NCI-H1694 treated with DMSO at 0.1 percent for 48 hours (cell line): ENCODE data around the gene PLCB2.

ENCODE experiments used
- DNase-seq: peaks from one replicate; lab custom pipeline; 2025; lab: John Stamatoyannopoulos, UW

The PLCB2 gene

DNA sequence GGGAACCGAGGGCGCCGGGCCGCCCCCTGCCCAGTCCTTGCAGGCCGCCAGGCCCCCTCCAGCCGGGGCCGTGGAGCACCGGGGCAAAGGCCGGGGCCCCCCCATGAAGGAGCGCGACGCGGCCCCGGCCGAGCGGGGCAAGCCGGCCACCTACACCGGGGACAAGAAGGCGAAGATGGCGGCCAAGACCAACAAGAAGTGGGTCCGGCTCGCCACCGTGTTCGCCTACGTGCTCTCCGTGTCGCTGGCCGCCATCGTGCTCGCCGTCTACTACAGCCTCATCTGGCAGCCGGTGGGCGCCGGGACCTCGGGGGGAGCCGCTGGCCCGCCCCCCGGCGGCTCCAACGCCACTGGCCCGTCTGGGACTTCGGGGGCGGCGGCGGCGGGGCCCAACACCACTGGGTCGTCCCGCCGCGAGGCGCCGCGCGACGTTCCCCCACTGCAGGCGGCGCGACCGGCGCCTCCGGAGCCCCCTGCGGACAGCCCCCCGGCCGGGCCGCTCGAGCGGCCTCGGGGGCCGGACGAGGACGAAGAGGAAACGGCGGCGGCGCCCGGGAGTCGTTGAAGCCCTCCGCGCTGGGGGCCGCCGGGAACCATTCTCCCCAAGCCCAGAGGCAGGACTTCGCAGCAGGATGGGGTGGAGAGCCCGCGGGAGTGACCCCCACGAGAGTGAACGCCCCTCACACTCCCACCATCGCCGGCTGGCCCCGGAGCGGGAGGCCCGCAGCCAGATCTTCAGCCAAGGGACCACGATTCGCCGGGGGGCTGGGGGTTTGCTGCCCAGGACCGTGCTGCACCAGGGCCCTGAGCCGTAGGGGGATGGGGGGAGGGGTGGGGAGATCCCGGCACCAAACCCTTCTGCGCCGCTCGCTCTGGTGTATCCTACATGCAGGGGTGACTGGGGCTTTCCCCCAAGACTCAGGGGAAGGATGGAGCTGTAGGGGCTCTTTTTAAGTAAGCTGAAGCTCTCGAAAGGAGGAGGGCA lies 16.5 kb upstream of the PLCB2 start:
- no peak for DNase-seq

DNA sequence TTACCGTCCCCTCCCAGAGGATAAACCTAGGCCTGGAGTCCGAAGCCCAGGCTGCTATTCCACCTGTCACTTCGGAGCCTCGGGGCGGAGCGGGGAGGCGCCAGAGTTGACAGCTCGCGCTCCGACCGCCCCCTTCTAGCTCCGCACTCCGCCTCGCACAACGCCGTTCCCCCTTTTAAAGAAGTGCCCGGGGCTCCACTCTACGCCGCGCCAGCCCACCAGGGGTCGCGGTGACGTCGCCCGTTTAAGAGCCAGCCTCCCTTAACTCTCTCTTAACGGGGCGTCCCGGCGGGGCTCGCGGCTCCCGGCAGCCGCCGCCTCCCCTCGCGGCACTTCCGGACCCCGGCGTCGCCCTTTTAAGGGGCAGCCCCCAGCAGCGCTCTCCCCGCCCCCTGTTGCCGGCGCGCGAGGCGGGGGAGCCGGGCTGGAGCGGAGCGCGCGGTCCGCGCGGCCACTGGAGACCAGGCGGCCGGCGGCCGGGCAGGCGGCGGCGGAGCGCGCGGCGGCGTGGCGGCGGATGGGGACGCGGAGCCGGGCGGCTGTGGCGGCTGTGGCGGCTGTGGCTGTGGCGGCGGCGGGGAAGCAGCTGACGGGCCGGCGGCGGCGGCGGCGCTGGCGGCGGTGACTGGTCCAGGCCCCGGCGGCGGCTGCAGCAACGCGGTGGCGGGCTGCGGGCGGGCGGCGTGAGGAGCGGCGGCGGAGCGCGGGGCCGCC lies 15.7 kb upstream of the PLCB2 start, which contains the start of gene INAFM2:
Gene INAFM2, plus strand, starts transcription at position 454 of the 714 bp plus-strand sequence. CDS start 364 bp downstream, outside the sequence.
- DNase-seq = peak; percentile 92

DNA sequence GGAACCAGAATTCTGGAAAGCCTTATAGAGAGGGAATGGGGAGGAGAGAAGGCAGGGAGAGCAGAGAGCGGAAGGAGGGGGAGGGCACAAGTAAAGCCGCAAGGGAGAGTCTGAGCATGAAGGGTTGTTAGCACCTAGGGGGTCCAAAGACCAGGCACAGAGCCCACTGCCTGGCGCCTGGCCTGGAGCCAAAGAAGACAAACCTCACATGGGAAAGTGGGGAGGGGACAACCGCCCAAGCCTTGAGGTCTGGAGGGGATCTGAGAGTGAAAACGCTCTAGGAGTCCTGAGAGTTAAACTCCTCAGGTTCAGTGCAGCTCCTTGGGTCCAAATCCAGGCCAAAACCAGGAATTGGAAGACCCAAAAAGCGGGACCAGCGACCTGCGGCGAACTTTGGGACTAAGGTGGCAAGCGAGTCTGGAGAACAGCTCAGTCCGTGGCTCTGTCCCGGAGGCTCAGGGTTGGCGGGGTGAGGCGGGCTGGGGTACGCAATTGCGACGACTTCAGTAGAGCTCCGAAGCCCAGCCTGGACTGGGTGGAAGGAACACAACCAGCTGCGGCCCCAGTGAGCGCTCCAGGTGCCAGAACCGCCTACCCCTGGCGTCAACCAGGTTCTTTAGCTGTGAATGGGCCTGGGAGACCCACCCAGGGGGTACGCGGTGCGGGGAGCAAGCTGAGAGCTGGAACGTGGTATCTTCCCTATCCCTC lies 14.9 kb upstream of the PLCB2 start:
- DNase-seq = no peak

DNA sequence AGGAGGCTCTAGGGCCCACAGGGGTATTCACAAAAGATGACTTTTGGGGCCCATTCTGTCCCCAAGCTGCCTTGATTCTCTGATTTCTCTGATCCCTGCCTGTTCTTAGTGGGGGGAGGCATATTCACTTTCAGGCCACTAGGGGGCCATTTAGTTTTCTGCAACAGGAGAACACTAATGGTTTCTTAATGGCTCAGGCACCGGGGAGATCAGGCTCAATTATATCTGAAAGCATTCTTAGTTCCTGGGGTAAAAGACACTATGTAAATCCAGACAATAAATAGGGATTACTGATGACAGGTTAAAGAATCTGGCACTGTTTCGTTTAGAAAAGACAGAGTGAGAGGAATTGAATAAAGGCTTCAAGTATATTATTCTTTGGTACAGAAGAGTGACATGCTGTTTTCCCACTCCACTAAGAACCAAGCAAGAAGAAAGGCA lies 13.2 kb upstream of the PLCB2 start:
- peak; percentile 54 for DNase-seq

DNA sequence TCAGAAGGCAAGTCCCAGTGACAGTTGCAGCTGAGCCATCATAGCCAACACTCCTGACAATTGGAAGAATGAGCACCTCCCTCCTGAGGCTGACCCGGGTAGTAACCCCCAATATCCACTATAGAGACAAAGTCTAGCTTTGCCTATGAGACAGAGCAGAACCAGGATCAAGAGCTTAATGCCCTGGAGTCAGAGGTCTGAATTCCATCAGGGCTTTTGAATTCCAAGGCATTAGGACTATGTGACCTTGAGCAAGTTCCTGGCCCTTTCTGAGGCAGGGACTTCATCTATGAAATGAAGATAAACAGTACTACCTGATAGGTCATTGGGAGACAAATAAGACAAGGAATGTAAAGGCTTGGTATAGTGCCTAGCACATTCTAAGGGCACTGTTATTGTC lies 12.7 kb upstream of the PLCB2 start:
- DNase-seq = no peak

DNA sequence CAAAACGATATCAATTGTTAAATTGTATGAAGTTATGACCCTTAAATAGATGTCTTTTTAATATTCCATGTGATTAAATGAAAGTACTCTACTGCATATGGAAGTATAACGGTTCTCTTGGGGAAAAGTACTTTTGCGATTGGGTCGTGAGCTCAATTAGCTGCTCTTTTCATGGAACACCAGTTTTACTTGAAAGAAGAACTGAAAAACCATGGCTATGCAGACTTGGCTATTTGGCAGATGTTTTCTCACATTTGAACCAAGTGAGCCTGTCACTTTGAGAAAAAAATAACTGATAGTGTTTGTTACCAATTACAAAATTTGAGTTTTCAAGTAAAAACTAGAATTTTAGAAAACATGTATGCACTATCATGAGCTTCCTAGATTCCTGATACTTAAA lies 9.8 kb upstream of the PLCB2 start:
- DNase-seq = no peak

DNA sequence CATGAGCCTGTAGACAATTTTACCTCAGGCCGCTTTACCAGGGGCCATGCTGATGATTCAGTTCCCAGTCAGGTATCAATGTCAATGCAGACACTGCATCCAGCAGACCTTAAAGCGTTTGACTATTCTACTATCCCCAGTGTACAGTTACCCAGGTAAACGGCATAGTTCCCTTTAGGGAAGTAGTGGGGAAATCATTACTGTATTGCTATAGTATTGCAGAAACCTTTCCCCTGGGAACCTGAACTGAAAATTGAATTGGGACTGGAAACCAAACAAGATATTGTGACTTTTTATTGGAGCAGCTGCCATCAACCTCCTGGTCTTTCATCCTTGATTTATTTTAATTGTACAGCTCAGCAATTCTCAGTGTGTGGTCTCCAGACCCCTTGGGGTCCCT lies 9.2 kb upstream of the PLCB2 start:
- DNase-seq = no peak

DNA sequence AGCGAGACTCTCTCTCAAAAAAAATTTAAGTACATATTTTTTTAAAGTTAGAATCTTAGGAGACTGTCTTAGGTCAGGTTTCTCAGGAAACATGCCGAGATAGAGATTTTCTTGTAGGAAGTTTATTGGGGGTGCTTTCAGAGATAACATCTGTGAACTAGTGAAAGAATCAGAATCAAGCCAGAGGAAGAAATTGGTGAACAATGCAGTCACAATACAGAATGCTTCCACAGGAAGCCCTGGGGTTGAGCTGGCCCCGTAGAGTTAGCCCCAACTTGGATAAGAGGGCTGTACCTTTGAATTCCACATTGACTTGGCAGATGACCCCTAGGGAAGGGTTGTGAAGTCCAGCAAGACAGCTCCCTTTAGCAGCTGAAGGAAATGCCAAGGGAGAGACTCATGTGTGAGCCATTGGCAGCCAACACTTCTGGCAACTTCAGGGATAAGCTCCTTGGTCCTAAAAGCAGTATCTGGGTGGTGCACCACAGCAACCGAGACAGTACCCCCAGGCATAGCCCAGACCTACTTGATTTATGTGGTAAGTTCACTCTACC lies 7.1 kb upstream of the PLCB2 start:
- DNase-seq = no peak

DNA sequence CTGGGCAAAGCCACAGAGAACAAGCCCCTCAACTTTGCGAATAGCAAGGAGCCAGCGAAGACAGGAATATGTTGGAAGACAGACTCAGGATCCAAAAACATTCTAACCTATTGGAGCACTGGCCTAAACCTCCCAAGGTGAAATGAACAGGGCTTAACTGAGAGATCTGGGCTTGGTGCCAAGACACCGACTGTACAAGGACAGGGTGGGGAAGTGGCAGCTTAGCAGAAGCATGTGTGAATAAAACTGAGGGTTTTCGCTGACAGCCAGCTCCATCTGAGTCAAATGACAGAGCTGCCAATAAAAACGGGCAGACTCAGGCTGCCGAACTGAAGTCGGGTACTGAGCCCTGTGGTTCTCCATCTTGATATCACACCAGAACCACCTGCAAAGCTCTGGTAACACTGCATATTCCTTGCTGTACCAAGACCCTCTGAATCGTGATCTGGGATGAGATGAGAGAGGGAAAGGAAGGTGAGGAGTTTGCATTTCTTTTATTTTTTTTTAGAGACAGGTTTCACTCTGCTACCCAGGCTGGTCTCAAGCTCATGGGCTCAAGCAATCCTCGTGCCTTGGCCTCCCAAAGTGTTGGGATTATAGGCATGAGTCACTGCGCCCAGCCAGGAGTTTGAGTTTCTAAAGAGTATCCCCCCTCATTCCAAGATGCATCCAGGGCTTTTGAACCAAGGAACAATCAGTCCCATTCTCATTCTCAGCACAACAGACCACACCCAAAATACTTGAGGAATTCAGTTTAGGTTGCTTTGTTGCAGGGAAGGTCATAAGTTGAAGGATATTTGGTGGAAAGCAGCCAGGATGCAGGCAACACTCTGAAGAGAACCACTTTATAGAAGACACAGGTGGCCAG lies 6.0 kb upstream of the PLCB2 start:
- peak; percentile 77 for DNase-seq

DNA sequence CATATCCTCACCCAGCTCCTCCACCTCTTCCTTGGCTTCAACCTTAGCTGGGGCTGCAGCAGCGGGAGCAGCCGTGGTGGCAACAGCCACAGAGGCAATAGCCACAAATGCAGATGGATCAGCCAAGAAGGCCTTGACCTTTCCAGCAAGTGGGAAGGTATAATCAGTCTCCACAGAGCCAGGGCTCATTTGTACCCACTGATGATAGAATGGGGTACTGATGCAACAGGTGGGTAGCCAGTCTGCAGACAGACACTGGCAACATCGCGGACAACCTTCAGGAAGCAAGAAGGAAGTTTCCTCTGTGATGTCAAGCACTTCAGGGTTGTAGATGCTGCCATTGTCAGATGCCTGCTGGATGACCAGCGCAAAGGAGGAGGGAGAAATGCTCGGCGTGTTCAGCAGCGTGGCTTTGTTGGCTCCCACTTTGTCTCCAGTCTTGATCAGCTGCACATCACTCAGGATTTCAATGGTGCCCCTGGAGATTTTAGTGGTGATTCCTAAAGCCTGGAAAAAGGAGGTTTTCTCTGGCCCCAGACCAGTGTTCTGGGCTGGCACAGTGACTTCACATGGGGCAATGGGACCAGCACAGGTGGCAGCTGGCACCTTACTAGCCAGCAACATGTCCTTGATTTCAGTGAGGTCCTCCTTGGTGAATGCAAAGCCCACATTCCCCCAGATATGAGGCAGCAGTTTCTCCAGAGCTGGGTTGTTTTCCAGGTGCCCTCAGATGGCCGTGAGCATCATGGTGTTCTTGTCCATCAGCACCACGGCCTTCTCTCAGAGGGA lies 4.8 kb upstream of the PLCB2 start:
- DNase-seq = no peak

DNA sequence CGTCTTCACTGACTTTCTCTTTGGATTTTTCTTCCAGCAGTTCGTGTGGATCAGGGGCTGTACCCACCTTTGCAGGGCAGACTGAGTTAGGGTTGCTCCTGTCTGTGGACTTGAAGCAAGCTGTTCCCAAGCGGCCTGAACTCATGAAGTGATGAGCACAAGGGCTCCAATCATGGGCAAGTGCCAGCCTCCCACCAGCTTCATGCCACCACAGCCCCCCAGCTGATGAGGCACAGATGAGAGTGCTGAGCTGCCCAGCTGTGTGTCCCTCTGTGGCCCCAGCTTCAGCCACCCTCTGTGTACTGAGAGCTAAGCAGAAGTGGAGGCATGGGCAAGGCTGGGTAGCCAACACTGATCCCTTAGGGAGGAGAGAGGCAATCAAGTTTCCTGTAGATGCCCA lies 3.3 kb upstream of the PLCB2 start:
- DNase-seq = no peak

DNA sequence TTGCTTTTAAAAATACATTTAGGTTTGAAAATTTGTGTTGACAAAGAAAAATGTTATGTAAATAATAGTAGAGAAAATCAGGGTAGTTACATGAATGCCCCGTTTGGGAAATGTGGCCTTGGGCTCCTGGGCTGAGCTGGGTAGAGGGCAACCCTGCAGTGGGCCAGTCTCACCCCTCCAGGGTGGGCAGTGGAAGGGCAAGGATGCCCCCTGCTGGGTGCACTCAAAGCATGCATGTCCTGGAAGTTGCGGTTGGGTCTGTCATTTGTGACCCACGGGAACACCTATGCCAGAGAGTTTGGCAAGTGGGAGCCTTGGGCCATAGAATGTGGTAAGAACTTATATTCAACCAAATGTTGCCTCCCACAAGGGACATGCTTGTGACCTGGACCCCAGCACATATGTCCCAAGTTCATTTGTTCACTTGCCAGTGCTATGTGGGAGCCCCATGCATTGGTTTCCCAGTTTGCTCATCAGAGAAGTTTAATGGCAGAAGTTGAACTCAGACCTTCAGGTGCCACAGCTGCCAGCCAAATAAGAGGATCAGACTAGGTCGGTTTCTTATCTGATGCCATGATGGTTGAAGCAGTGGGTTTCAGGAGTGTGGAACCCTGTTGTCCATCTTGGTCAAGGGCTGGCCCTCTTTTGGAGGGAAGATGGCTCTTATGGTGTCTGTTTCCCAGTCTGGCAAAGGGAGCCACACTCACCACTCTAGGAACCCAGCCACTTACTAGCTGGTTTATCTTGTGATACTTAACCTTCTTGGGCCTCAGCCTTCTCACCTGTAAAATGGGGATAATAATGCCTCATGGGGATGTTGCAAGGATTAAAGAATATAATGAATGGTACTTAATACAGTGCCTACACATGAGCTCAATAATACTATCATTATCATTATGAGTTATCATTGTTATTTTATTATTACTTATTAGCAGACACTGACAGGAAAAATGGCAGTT lies 2.5 kb upstream of the PLCB2 start:
- DNase-seq = peak; percentile 19

DNA sequence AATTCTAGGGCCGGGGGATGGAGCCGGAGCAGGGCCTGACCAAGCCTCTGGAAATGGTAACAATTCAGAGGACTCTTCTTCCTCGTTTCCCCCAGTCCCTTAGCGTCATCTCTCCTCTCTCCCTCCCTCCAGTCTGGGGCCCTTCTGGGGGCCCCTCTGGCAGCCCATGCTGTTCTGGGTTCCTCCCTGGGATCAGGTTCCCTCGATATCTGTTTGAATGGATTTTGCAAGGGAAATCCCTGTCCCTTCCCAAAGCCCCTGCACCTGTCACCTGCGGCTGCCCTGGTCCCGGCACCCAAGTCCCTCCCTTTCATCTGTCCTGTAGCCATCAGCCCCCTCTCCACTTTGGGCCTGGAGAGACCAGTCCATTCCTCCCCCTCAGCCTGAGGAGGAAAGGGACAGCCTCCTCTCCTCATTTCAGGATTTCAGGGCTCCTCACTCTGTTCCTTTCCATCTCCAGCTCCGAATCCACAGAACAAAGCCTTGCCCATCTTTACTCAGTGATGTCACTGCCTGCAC lies 1.7 kb upstream of the PLCB2 start:
- no peak for DNase-seq

DNA sequence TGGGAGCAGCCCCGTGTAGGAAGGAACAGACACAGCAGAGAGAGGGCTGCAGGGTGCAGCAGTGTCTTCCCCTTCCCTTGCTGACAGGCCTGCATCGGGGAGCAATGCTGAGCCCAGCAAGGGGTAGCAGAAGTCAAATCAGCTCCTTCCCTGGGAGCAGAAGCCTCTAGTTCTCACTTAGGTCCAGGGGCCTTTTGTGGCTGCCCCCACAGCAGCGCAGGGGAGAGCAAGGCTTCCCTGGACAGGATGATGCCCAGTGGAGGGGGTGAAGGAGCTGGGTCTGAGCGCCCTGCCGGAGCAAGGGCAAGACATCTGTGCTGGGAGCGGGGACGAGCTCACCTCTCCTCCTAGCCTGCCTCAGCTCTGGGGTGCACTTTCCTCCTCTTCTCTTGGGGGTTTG lies 827 bp downstream of the PLCB2 start:
- no peak for DNase-seq

DNA sequence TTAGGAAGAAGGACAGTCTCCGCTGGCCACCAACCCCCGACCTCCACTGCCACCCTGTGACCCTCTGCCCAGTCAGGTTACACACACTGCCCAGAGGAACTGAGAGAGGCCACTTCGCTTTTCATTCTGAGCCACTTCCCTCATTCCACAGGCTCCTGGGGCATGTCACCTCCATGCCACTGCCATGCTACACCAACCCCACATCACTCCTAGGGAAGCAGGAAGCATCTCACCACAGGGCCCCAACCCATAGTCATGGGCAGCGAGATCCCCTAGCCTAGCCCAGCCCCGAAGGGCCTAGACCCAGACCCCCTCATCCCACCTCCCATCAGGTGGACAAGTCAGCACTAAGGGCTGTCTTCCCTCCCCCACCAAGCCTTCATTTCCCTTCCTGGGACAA lies 1.4 kb downstream of the PLCB2 start:
- DNase-seq = no peak

DNA sequence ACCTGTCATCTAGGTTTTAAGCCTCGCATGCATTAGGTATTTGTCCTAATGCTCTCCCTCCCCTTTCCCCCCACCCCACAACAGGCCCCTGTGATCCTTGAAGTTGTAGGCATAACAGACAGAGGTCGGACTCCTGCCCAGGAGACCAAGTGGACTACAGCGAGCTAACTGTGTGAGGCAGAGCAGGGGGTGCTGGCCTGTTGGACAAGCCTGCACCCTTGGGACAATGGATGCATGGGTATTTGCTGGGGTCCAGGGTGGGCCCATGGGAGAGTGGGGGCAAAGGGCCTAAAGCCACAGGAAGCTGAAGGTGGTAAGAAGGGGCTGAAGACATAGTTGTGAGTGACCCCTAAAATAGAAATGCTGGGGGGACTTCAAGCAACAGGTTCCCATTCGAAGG lies 2.5 kb downstream of the PLCB2 start:
- DNase-seq = no peak

DNA sequence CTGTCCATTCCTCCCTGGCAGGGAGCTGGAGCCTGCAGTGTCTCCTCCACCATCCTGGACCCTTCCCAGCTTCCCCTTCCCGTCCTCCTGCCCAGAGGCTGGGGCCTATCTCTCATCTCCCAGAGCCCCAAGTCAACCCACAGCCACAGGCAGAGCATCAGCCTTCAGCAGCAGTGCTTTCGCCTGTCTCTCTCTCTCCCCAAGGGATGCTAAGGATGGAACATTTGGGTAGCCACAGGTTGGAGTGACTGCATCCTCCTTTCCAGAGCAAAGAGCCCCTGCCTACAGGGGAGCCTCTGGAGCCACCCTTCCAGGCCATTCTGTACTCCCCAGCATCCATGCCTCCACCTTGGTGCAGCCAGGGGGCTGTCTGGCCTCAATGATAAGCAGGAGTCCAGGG lies 4.2 kb downstream of the PLCB2 start:
- no peak for DNase-seq

DNA sequence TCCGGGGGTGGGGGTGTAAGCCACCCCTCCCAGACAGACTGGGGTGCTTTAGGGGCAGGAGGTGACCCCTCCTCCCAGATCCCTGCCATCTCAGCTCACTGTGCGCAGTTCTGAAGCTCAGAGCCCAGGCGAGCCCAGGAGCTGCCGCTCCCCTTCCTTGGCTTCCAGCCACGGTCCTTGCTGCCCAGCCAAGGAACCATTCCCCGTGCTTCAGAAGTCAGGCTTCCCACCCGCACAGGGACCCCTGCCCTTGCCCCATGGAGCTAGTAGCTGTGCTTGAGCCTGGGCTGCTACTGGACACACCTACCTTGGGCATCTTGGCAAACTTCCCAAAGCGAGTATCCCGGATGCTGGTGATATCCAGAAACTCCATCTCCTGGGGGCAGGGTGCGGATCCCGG lies 4.8 kb downstream of the PLCB2 start:
- no peak for DNase-seq
